22Rv1 (cell line): Measurements from ENCODE around the gene SIPA1L3.

Experiments used
- H3K27ac ChIP-seq: fragments of 450-650 bp; 2 replicates; pipeline ENCODE4 v1.5.1; 2017
- ZFX ChIP-seq: fragments of 450-650 bp; IDR thresholded peaks from 2 replicates; pipeline ENCODE4 v1.6.1; 2017; ENCODE audit warnings: antibody characterized with exemption, borderline replicate concordance
- TF ChIP-seq, protein P1 (sequence below): fragments of 450-650 bp; IDR thresholded peaks from 2 replicates; pipeline ENCODE4 v1.5.1; 2017; ENCODE audit warnings: mild to moderate bottlenecking

The SIPA1L3 gene

DNA sequence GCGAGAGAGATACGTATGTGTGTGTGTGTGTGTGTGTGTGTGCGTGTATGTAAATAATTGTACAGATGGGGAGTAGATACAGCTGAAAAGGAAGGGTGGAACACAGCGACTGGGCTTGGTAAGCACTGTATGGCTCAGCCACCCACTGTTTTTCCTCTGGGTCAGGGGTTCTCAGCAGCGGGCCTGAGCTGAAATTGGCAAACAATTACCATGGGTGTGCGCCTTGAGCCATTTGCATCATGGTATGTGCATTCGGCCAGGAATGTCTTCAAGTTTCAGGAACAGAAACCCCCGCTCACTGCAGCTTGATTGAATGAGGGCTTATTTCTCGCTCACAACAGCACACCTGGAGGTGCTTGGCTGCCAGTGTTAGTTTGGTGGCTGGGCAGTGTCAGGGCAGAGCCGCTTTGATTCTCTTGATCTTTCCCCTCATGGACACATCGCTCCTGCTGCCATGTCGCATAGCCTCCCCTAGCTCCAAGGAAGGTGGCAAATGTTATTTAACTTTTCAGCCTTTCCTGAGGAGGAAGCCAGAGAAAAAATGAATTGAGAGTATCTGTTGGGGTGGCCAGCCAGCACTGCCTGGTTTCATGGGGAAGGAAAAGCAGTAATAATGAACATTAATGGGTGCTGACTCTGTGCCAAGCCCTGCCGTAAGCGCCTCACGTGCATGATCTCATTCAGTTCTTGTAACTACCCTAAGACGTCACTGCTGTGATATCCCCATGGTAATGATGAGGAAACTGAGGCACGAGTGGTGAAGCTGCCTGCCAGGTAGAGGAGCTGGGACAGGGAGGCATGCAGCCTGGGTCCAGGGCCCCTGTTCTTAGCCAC lies 126.9 kb downstream of the SIPA1L3 start:
- no peak overlapping the region for H3K27ac ChIP-seq
- TF ChIP-seq ZFX: no peak
- TF ChIP-seq, protein P1, sequence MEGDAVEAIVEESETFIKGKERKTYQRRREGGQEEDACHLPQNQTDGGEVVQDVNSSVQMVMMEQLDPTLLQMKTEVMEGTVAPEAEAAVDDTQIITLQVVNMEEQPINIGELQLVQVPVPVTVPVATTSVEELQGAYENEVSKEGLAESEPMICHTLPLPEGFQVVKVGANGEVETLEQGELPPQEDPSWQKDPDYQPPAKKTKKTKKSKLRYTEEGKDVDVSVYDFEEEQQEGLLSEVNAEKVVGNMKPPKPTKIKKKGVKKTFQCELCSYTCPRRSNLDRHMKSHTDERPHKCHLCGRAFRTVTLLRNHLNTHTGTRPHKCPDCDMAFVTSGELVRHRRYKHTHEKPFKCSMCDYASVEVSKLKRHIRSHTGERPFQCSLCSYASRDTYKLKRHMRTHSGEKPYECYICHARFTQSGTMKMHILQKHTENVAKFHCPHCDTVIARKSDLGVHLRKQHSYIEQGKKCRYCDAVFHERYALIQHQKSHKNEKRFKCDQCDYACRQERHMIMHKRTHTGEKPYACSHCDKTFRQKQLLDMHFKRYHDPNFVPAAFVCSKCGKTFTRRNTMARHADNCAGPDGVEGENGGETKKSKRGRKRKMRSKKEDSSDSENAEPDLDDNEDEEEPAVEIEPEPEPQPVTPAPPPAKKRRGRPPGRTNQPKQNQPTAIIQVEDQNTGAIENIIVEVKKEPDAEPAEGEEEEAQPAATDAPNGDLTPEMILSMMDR: no peak

DNA sequence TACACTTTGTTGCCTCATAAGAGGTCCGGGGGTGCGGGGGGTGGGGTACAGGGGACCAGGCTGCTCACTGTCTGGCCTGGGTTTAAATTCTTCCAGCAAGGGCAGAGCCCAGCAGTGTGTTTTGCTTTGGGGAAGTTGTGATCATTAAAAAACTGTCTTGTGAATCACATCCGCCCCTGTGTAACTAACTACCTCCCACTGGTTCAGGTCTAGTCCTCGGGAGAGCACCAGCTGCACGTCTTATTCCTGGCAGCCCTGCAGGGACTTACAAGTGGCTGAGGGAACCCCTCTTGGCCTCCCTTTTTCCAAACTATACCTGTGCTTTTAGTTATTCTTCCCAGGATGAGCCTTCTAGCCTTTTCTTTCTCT lies 127.5 kb downstream of the SIPA1L3 start:
- H3K27ac ChIP-seq: no peak overlapping the region
- TF ChIP-seq ZFX: no peak
- TF ChIP-seq, protein P1: no peak

DNA sequence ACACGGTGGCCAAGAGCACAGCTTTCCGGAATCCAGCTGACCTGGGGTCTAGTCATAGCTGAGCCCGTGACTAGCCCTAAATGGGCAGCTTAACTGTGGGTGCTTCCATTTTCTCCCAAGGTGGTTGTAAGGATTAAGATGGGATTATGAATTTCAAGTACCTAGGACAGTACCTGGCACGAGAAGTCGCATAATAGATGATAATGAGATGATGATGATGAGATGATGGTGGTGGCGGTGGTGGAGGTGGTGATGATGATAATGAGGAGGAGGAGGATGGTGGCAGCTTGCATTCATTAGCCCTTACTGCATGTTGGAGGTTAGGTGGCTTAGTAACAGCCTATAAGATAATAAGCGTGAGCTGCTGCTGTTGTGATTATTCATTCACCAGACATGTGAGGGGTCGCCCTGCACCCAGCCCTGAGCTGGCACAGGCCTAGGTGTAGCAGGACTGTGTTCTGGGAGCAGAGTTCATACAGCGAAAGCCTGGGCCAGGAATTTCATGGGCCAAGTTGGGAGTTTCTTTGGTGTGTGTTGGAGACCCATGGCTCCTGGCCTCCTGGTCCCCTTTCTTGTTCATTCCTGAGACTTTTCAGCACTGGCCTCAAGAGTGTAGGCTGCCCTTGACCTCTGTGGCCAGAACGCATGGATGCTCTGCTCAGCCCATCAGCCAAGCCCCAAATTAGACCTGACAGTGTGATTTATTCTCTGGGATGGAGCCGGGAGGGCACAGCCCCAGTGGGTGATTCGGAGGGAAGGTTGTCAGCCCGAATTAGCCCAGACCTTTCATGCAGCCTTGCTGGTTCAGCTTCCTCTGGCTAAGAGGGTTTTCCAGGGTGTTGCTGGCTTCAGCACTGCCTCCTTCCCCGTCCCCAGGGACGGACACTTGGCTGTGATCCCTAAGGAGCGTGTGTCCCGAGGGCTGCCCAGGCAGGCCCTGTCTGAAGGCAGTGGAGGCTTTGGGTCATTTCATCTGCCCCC lies 128.8 kb downstream of the SIPA1L3 start:
- H3K27ac ChIP-seq: no peak overlapping the region
- no peak for TF ChIP-seq ZFX

DNA sequence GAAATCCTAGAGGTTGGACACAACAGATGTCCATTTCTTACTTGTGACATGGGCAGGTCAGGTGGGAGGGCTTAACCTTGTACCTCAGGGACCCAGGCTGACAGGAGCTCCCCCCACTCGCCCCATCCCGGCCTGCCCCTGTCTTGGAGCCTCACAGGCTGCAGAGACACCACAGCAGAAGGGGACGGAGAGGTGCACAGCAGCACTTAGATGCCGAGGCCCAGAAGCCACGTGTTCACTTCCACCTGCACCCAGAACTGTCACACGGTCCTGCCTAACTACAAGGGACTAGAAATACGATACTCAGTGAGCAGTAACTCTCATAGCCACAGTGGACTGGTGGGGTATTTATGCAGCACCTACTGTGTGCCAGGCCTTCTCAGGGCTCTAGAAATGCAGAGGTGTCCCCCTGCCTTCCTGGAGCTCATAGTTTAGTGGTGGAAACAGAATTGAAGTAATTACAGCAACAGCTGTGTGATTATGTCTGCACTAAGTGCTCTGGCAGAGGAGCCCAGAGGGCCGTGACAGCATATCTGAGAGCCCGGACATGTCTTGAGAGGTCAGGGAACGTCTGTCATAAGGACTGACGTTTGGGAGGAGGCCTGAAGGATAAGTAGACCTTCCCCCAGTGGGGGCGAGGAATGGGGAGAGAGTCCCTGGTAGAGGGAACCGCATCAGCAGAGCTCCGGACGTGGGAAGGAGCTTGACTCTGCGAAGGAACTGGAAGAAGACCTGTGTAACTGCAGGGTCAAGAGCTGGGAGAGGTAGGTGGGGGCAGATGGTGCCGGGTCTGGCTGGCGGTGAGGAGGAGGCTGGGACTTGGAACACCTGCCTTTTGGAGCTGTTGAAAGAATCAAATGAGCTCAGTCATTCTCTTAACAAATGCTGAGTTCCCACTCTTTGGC lies 130.0 kb downstream of the SIPA1L3 start:
- no peak overlapping the region for H3K27ac ChIP-seq

DNA sequence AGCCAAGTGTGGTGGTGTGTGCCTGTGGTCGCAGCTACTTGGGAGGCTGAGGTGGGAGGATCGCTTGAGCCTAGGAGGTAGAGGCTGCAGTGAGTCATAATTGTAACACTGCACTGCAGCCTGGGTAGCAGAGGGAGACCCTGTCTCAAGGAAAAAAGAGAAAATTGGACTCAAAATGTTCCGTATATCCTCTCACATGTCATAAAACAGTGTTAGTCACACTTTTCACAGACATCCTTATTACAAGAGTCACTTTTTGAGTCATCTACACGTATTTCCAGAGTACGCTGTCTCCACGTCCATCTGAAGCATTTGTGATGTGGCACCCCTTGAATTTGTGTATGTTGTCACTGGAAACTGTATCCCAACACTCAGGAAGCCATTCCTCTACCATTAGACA lies 133.0 kb downstream of the SIPA1L3 start:
- no peak overlapping the region for H3K27ac ChIP-seq
- no peak for TF ChIP-seq ZFX
- TF ChIP-seq, protein P1: no peak

More for the DNA sequence above, 130.0 kb downstream of the SIPA1L3 start:
- TF ChIP-seq, protein P1: no peak
- TF ChIP-seq ZFX: no peak

DNA sequence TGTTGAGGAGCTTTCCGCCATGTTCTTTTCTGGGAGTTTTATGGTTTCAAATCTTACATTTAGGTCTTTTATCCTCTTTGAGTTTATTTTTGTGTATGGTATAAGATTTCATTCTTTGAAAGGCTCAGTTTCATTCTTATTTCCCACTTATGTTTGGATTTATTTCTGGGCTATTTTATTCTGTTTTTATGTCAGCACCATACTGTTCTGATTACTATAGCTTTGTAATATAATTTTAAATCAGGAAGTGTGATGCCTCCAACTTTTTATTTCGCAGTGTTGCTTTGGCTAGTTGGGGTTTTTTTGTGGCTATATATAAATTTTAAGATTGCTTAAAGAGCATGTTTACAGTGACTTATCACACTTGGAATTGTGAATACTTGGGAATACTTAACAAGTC lies 135.1 kb downstream of the SIPA1L3 start:
- no peak for TF ChIP-seq ZFX
- TF ChIP-seq, protein P1: no peak
- H3K27ac ChIP-seq: no peak overlapping the region

DNA sequence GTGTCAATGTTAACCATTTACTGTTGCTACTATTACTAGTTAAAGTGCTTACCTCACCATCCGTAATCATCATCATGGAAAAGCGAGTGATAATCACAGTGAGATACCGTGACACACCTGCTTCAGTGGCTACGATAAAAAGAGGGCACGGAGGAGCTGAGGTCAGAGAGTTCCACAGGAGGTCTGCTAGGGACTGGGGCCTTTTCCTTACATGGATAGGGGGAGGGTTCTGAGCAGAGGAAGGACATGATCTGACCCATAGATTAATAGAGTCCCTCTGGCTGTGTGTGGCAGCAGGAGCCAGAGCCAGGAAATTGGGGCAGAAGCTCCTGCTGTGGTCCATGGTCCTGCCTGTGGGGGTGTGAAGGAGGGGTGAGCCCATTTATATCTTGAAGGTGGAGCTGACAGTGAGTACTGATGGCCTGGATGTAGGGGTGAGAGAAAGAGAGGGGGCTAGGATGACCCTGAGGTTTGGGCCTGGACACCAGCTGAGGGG lies 136.7 kb downstream of the SIPA1L3 start:
- TF ChIP-seq ZFX: no peak
- TF ChIP-seq, protein P1: no peak
- H3K27ac ChIP-seq: no peak overlapping the region
